Activated naive CD4-positive, alpha-beta T cell treated with anti-CD3 and anti-CD28 coated beads, Interleukin-2, amount 10 ng/mL, durations not matched to agents 7 days and 5 days (primary cell): ENCODE data around the gene SNAP47.

Source experiments
- CTCF ChIA-PET: fragments of 350-600 bp; sonication (Branson Sonifier 250); formaldehyde crosslinking; loops from one replicate; lab custom pipeline; 2021; ENCODE audit warnings: antibody characterized with exemption; lab: Charles Lee
- DNase-seq: peaks from one replicate; pipeline ENCODE4 v3.0.0-alpha.2; 2020
- H3K27ac Mint-ChIP-seq: one replicate; pipeline ENCODE4 v1.8.0; 2021; ENCODE audit warnings: mild to moderate bottlenecking, moderate library complexity, mixed read lengths
- H3K27me3 Mint-ChIP-seq: one replicate; pipeline ENCODE4 v1.8.0; 2021; ENCODE audit warnings: mild to moderate bottlenecking, mixed read lengths
- H3K36me3 Mint-ChIP-seq: one replicate; pipeline ENCODE4 v1.8.0; 2021; ENCODE audit warnings: mixed read lengths
- H3K4me1 Mint-ChIP-seq: one replicate; pipeline ENCODE4 v1.8.0; 2021; ENCODE audit warnings: mixed read lengths
- H3K4me3 Mint-ChIP-seq: one replicate; pipeline ENCODE4 v1.8.0; 2021; ENCODE audit warnings: mild to moderate bottlenecking, moderate library complexity, mixed read lengths
- H3K9me3 Mint-ChIP-seq: one replicate; pipeline ENCODE4 v1.8.0; 2021; ENCODE audit warnings: mixed read lengths

The SNAP47 gene

GRCh38 chr1:227763246-227764018 is 28.2 kb downstream of the SNAP47 start:
- Mint-ChIP-seq H3K36me3 (peaks cover 53% of the 10 kb centered on the region), H3K4me3 (no peak overlapping the region), H3K27me3 (no peaks in the 10 kb centered on the region), H3K9me3 (no peaks in the 10 kb centered on the region), H3K27ac (peak overlapping the region; percentile 93), H3K4me1 (peaks cover 96% of the 10 kb centered on the region)
- no peak for DNase-seq
- CTCF ChIA-PET: interaction anchor here (0.9 to 2.3 kb wide), 10 partner anchors 11 to 319 kb away, joined by 3 to 13 read pairs (median 5); partner anchors contain the start of gene ARF1

DNA sequence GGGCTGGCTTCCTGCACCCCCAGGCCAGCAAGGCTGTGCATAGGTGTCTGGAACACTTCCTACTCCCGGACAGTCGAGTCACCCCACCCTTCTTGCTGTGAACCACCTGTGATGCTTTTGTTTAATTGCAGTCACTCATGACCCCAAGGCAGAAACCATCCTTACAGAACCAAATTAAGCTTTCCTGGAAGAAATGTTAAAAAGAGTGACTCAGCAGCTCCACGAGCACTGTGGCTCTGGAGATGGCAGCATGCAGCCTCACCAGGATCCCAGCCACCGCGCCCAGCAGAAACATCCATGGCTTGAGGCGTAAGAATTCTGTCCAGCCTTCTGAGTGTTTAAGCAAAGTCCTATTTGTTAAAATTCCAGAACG is 28.8 kb downstream of the SNAP47 start:
- DNase-seq: no peak
- no peak overlapping the region for H3K4me3 Mint-ChIP-seq
- no peaks in the 10 kb centered on the region for H3K27me3 Mint-ChIP-seq
- H3K9me3 Mint-ChIP-seq: no peaks in the 10 kb centered on the region
- peaks cover 95% of the 10 kb centered on the region for H3K4me1 Mint-ChIP-seq
- H3K36me3 Mint-ChIP-seq: peaks cover 54% of the 10 kb centered on the region
- CTCF ChIA-PET: interaction anchor here (0.9 to 2.3 kb wide), 4 partner anchors 184 to 318 kb away, joined by 3 to 13 read pairs (median 6); partner anchors contain the start of gene ARF1
- no peak overlapping the region for H3K27ac Mint-ChIP-seq

DNA sequence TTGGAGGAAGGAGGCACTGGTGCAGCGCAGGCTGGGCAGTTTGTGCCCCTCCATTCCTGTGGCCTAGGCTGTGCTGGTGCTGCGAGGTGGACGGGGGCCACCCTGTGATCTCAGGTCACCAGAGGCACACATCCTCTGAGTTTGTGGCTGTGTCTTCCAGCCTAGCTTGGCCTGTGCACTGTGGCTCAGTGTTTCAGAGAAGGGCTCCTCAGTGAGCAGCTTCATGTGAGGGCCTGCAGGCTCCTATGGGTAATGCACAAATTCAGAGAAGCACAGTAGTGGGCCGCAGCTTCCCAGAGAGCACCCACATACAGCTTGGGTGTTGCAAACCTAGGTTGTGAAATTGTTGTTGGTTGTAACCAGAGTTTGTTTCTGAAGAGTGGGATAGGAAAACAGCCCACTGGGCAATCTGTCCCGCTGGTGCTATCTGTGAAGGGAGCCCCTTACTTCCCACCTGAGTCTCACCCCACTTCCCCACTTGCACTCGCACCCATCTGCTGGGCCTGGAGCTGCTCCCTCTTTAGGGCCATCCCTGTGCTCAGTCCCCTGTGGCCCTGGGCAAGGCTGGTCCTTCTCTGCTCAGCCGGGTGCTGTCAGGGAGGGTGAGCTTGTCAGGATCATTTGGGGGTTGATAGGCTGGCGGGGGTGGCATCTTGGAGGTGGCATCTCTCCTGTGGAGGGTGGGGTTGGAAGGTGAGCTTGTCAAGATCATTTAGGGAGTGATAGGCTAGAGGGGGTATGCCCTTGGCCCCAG is 30.2 kb downstream of the SNAP47 start:
- Mint-ChIP-seq H3K9me3 (no peaks in the 10 kb centered on the region), H3K4me3 (peak overlapping the region; percentile 51)

GRCh38 chr1:227766015-227766634 is 30.9 kb downstream of the SNAP47 start:
- H3K4me3 Mint-ChIP-seq: peak overlapping the region; percentile 51
- H3K27ac Mint-ChIP-seq: peak overlapping the region; percentile 94
- DNase-seq: peak; percentile 90
- H3K36me3 Mint-ChIP-seq: peaks cover 39% of the 10 kb centered on the region
- H3K9me3 Mint-ChIP-seq: no peaks in the 10 kb centered on the region
- CTCF ChIA-PET: interaction anchor here (0.6 to 1.4 kb wide), 4 partner anchors 11 to 187 kb away, joined by 3 to 6 read pairs (median 3); no protein-coding TSS in a partner anchor
- H3K27me3 Mint-ChIP-seq: no peaks in the 10 kb centered on the region
- peaks cover 76% of the 10 kb centered on the region for H3K4me1 Mint-ChIP-seq

More for the DNA sequence above, 30.2 kb downstream of the SNAP47 start:
- DNase-seq: no peak
- no peaks in the 10 kb centered on the region for H3K27me3 Mint-ChIP-seq
- H3K36me3 Mint-ChIP-seq: peaks cover 45% of the 10 kb centered on the region
- peak overlapping the region; percentile 94 for H3K27ac Mint-ChIP-seq
- CTCF ChIA-PET: interaction anchor here (0.6 to 1.4 kb wide), 6 partner anchors 11 to 187 kb away, joined by 3 to 6 read pairs (median 3); partner anchors contain the start of gene WNT9A
- peaks cover 83% of the 10 kb centered on the region for H3K4me1 Mint-ChIP-seq

DNA sequence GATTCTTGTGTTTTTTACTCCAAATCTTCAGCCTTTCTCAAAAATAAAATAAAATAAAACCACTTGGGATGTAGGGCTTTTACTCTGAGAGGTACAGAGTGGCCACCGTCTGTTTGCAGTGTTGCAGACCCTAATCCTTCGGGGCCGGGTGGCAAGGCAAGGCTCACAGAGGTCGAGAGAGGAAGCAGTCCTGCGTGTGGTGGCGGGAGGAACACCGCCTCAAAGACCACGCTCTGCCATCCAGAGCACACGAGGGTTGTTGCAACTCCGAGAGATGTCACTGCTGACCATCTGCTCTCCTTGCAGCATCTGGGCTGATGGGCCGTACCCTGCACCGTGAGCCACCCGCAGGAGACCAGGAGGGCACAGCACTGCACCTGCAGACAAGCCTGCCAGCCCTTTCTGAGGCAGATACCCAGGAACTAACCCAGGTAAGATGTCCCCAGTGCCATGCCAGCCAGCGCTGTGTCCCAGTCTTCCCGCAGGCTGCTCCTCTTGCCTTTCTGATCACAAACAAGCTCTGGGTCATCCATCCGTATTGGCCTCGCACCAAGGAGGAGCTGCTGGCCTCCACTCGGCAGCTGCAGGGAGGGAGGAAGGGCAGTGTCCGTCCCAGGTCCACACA is 31.5 kb downstream of the SNAP47 start:
- Mint-ChIP-seq H3K4me3 (peak overlapping the region; percentile 51), H3K9me3 (no peaks in the 10 kb centered on the region), H3K4me1 (peaks cover 70% of the 10 kb centered on the region), H3K36me3 (peaks cover 35% of the 10 kb centered on the region), H3K27me3 (no peaks in the 10 kb centered on the region), H3K27ac (peak overlapping the region; percentile 94)
- CTCF ChIA-PET: interaction anchor here (1.3 to 1.4 kb wide), 2 partner anchors 21 to 186 kb away, joined by 3 to 6 read pairs; no protein-coding TSS in a partner anchor
- DNase-seq: no peak

DNA sequence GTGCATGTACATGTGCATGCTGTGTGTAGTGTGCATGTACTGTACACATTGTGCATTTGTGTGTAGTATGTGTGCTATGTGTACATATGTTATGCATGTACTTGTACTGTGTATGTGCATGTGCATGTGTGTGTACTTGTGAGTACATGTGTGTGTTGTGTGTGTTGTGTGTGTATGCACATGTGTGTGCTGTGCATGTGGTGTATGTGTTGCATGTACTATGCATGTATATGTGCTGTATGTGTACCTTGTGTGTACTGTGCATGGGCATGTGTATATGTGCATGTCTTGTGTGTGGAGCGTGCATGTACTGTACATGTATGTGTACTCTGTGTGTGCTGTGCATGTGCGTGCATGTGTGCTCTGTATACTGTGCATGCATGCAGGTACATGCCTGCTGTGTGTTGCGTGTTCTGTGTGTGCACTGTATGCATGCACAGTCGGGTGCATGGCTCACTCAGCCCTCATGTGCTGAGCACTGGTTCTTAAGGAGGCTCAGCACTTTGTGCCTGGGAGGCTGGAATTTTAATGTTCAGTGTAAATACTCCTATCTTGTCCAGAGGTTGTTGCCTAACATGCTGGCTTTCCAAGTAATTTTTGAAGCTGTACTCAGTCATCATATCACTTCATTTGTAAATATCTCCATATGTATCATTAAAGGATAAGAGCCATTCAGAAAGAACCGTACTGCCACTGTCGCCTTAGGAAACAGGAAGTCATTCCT is 32.3 kb downstream of the SNAP47 start:
- H3K27ac Mint-ChIP-seq: peak overlapping the region; percentile 11
- H3K4me1 Mint-ChIP-seq: peaks cover 68% of the 10 kb centered on the region
- no peak for DNase-seq
- H3K27me3 Mint-ChIP-seq: no peaks in the 10 kb centered on the region
- CTCF ChIA-PET: interaction anchor here (1.6 kb wide), 1 partner anchor 186 kb away, joined by 4 read pairs; no protein-coding TSS in a partner anchor
- H3K4me3 Mint-ChIP-seq: peak overlapping the region; percentile 14
- H3K36me3 Mint-ChIP-seq: peaks cover 34% of the 10 kb centered on the region
- H3K9me3 Mint-ChIP-seq: no peaks in the 10 kb centered on the region

GRCh38 chr1:227768125-227768439 is 32.8 kb downstream of the SNAP47 start:
- peaks cover 66% of the 10 kb centered on the region for H3K4me1 Mint-ChIP-seq
- CTCF ChIA-PET: interaction anchor here (1.6 kb wide), 1 partner anchor 186 kb away, joined by 4 read pairs; no protein-coding TSS in a partner anchor
- peaks cover 34% of the 10 kb centered on the region for H3K36me3 Mint-ChIP-seq

DNA sequence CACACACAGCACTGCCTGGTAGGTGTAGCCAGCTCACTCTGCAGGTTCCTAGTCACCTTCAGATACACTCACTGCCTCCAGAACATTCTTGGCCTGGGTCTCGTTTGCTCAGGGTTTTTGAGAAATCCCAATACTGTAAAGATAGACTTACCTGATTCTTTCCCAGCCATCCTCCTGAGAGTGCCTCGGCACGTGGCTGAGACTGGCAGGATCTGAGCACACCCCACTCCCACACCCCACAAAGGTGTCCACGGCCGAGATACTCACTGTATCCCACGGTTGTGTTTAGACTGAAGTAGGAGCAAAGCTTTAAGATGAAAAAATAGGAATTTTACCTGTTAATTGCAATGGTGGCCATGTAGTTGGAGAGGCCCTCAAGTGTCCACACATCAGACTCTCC is 33.4 kb downstream of the SNAP47 start:
- no peak for DNase-seq
- no peaks in the 10 kb centered on the region for H3K27me3 Mint-ChIP-seq
- peak overlapping the region; percentile 22 for H3K27ac Mint-ChIP-seq
- CTCF ChIA-PET: interaction anchor here (1.6 kb wide), 1 partner anchor 185 kb away, joined by 4 read pairs; no protein-coding TSS in a partner anchor
- peaks cover 66% of the 10 kb centered on the region for H3K4me1 Mint-ChIP-seq
- H3K36me3 Mint-ChIP-seq: peaks cover 34% of the 10 kb centered on the region
- H3K9me3 Mint-ChIP-seq: no peaks in the 10 kb centered on the region
- no peak overlapping the region for H3K4me3 Mint-ChIP-seq

More at GRCh38 chr1:227768125-227768439, 32.8 kb downstream of the SNAP47 start:
- no peaks in the 10 kb centered on the region for H3K27me3 Mint-ChIP-seq
- no peak overlapping the region for H3K4me3 Mint-ChIP-seq
- H3K9me3 Mint-ChIP-seq: no peaks in the 10 kb centered on the region
- H3K27ac Mint-ChIP-seq: no peak overlapping the region
- DNase-seq: no peak

- CTCF ChIA-PET: interaction anchor here (1.6 kb wide), 1 partner anchor 185 kb away, joined by 4 read pairs; no protein-coding TSS in a partner anchor
- DNase-seq: no peak
- no peak overlapping the region for H3K4me3 Mint-ChIP-seq
These were observed 34.1 kb downstream of the SNAP47 start for GRCh38 chr1:227769047-227769935.

DNA sequence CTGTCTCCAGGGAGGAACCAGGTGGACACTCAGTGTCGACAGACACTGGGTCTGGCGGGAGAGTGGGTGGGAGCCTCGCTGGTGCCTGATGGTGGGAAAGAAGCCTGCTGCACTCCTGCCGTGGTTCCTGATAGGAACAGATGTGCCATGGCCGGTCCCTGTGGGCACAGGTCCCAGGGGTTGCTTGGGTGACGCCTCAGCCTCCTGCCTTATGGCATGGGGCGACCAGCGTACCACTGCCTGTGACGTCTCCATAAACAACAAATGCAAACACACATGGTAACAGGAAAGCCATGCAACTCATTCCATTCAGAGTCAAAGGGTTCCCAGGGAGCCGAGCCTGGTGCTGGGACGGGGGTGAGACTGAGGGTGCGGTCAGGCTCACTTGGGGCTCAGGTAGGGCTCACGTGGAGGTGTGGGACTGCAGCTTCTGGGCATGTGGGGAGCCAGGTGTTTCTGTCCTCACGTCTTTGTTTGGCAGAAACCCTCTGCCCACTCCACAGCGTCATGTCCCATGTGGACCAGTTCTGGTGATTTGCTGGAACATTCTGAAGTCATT is 34.8 kb downstream of the SNAP47 start:
- CTCF ChIA-PET: no interaction called here
- Mint-ChIP-seq H3K9me3 (no peaks in the 10 kb centered on the region), H3K36me3 (peaks cover 35% of the 10 kb centered on the region), H3K4me3 (no peak overlapping the region), H3K27ac (no peak overlapping the region), H3K27me3 (no peaks in the 10 kb centered on the region), H3K4me1 (peaks cover 66% of the 10 kb centered on the region)
- DNase-seq: no peak

More at GRCh38 chr1:227769047-227769935, 34.1 kb downstream of the SNAP47 start:
- Mint-ChIP-seq H3K9me3 (no peaks in the 10 kb centered on the region), H3K27me3 (no peaks in the 10 kb centered on the region), H3K4me1 (peaks cover 66% of the 10 kb centered on the region), H3K36me3 (peaks cover 34% of the 10 kb centered on the region), H3K27ac (no peak overlapping the region)

DNA sequence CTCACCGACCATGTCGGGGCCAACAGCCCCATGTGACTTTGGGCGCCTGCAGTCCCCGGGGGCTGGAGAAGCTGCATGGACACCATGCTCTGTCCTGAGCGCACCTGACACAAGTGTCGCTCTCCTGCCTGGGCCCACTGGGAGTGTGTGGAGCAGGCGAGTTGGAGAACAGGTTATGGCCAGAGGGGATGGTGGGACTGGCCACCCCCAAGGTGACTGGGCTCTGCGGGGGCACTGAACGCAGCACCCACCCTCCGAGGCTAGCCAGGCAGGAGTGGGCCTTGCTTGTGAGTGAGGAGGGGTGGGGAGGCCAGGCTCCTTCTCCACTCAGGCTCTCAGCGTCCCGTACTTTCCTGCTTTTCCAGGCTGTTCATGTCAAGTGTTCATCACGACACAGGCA is 35.6 kb downstream of the SNAP47 start:
- Mint-ChIP-seq H3K4me1 (peaks cover 62% of the 10 kb centered on the region), H3K36me3 (peaks cover 35% of the 10 kb centered on the region)

GRCh38 chr1:227771326-227771725 is 36.1 kb downstream of the SNAP47 start:
- H3K4me3 Mint-ChIP-seq: no peak overlapping the region
- no peaks in the 10 kb centered on the region for H3K9me3 Mint-ChIP-seq
- no peak for DNase-seq
- no peaks in the 10 kb centered on the region for H3K27me3 Mint-ChIP-seq
- peaks cover 60% of the 10 kb centered on the region for H3K4me1 Mint-ChIP-seq
- peaks cover 37% of the 10 kb centered on the region for H3K36me3 Mint-ChIP-seq
- CTCF ChIA-PET: no interaction called here
- no peak overlapping the region for H3K27ac Mint-ChIP-seq

More for the DNA sequence above, 35.6 kb downstream of the SNAP47 start:
- no peak for DNase-seq
- no peak overlapping the region for H3K4me3 Mint-ChIP-seq
- H3K27ac Mint-ChIP-seq: no peak overlapping the region
- CTCF ChIA-PET: no interaction called here
- no peaks in the 10 kb centered on the region for H3K27me3 Mint-ChIP-seq
- H3K9me3 Mint-ChIP-seq: no peaks in the 10 kb centered on the region
